GM11168 (cell line): ENCODE measurements around the gene ISOC1.

Experiments
- in situ Hi-C: fragments of 300-500 bp; cut with MboI; formaldehyde crosslinking; loops from one replicate; pipeline ENCODE4 v1.12.0; 2022; ENCODE audit warnings: low sequenced_read_pairs; ENCODE audit not compliant: unreplicated experiment

ISOC1 gene

GRCh38 chr5:129124608-129125007 lies 30.1 kb downstream of the ISOC1 start:
- in situ Hi-C loops: loop anchor here (25.0 kb wide), 1 partner anchor 212 kb away; no protein-coding TSS in a partner anchor

- in situ Hi-C loops: loop anchor here (25.0 kb wide), 1 partner anchor 214 kb away; no protein-coding TSS in a partner anchor
Observed at GRCh38 chr5:129125819-129126218, 31.3 kb downstream of the ISOC1 start.

- in situ Hi-C loops: loop anchor here (25.0 kb wide), 1 partner anchor 221 kb away; no protein-coding TSS in a partner anchor
Observed at GRCh38 chr5:129133553-129133952, 39.0 kb downstream of the ISOC1 start.

- in situ Hi-C loops: loop anchor here (25.0 kb wide), 1 partner anchor 223 kb away; no protein-coding TSS in a partner anchor
Observed at GRCh38 chr5:129135633-129136032, 41.1 kb downstream of the ISOC1 start.

- in situ Hi-C loops: loop anchor here (25.0 kb wide), 1 partner anchor 225 kb away; no protein-coding TSS in a partner anchor
Observed at GRCh38 chr5:129137637-129138036, 43.1 kb downstream of the ISOC1 start.

GRCh38 chr5:129141078-129141477 lies 46.5 kb downstream of the ISOC1 start:
- in situ Hi-C loops: loop anchor here (25.0 kb wide), 1 partner anchor 229 kb away; no protein-coding TSS in a partner anchor

- in situ Hi-C loops: loop anchor here (25.0 kb wide), 1 partner anchor 229 kb away; no protein-coding TSS in a partner anchor
Observed at GRCh38 chr5:129141696-129142095, 47.1 kb downstream of the ISOC1 start.

GRCh38 chr5:129155876-129156275 lies 61.3 kb downstream of the ISOC1 start:
- in situ Hi-C loops: no loop called here

- in situ Hi-C loops: no loop called here
Observed at GRCh38 chr5:129161830-129162229, 67.3 kb downstream of the ISOC1 start.
